Smooth muscle cell (in vitro differentiated cells): ENCODE results near the gene COL9A3. TPM values are rescaled to one million over a fixed set of nuclear protein-coding genes. Genes with fewer than 3 reads are reported as not detected.

Experiments used
- DNase-seq: peaks from one replicate; lab custom pipeline; 2025; ENCODE audit not compliant: unreplicated experiment; lab: John Stamatoyannopoulos, UW
- H2AFZ ChIP-seq: fragments of 200-600 bp; sonication (generic); 2 replicates; pipeline ENCODE4 v1.6.0; 2016; ENCODE audit warnings: antibody characterized with exemption, low read depth, mild to moderate bottlenecking
- H3F3A ChIP-seq: fragments of 200-600 bp; sonication (generic); 2 replicates; pipeline ENCODE4 v1.6.0; 2017; ENCODE audit warnings: antibody characterized with exemption, low read depth
- H3K27ac ChIP-seq: fragments of 200-600 bp; sonication (generic); 2 replicates; pipeline ENCODE4 v1.5.1; 2016; ENCODE audit warnings: low read depth, mild to moderate bottlenecking
- H3K27me3 ChIP-seq: fragments of 200-600 bp; sonication (generic); 2 replicates; pipeline ENCODE4 v1.6.1; 2016; ENCODE audit warnings: low read depth, mild to moderate bottlenecking
- H3K36me3 ChIP-seq: fragments of 200-600 bp; sonication (generic); 2 replicates; pipeline ENCODE4 v1.5.1; 2016; ENCODE audit warnings: low read depth
- H3K4me1 ChIP-seq: fragments of 200-600 bp; sonication (generic); 2 replicates; pipeline ENCODE4 v1.5.1; 2016; ENCODE audit warnings: low read depth
- H3K4me2 ChIP-seq: fragments of 200-600 bp; sonication (generic); 2 replicates; pipeline ENCODE4 v1.6.0; 2016; ENCODE audit warnings: mild to moderate bottlenecking
- H3K4me3 ChIP-seq: fragments of 200-600 bp; sonication (generic); 2 replicates; pipeline ENCODE4 v1.5.1; 2016; ENCODE audit warnings: mild to moderate bottlenecking
- H3K79me2 ChIP-seq: fragments of 200-600 bp; sonication (generic); 2 replicates; pipeline ENCODE4 v1.6.0; 2016; ENCODE audit warnings: low read depth, mild to moderate bottlenecking
- H3K9ac ChIP-seq: fragments of 200-600 bp; sonication (generic); 2 replicates; pipeline ENCODE4 v1.6.0; 2016; ENCODE audit warnings: low read depth
- H3K9me3 ChIP-seq: fragments of 200-600 bp; sonication (generic); replicated peaks from 2 replicates; pipeline ENCODE4 v1.5.1; 2016; ENCODE audit warnings: low read depth
- H4K20me1 ChIP-seq: fragments of 200-600 bp; sonication (generic); 2 replicates; pipeline ENCODE4 v1.6.0; 2016; ENCODE audit warnings: low read depth
- WGBS: methylation state at CpG from one replicate; pipeline ENCODE4 v1.1.7; 2016; ENCODE audit warnings: low lambda C conversion rate; 5-methylcytosine and 5-hydroxymethylcytosine counted together
- polyA plus RNA-seq: library from polyadenylated mRNA; unstranded; fragments of >200 nt; fragmentation: Nextera tagmentation; extraction: Ambion mirVana; gene quantifications from 2 replicates; pipeline ENCODE4 v1.2.1, GENCODE V29; 2016
- total RNA-seq: library from RNA; depleted of rRNA; stranded (reverse); fragments of >200 nt; gene quantifications from 2 replicates; pipeline ENCODE4 v1.2.3, GENCODE V29; 2014
- TF ChIP-seq, protein P1 (sequence below): fragments of 200-600 bp; sonication (generic); IDR thresholded peaks from 2 replicates; pipeline ENCODE4 v1.5.1; 2017; ENCODE audit warnings: borderline replicate concordance, mild to moderate bottlenecking, antibody characterized with exemption; ENCODE audit not compliant: insufficient read depth, poor library complexity, severe bottlenecking

Gene COL9A3
- total and polyA plus RNA-seq, 2 experiments from 2014 or later = 23.0 to 77.4 TPM

DNA sequence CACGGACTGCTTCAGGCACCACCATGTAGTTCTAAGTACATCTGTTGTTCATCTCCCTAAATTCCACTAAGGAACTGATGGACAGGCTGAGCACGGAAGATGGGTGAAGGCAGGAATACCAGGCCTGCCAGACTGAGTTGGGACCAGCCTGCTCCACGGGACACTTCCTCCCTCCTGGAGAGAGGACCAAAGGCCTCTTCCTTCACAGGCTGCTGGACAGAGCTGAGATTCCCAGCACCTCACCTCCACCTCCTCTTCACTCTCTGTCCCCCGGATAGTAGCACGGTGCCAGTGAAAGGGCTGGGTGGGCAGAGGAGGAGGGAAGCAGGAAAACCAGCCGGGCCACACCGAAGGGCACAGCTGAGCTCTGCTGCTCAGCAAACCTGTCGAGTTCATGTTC is 67.7 kb downstream of the COL9A3 start:
- TF ChIP-seq, protein P1, sequence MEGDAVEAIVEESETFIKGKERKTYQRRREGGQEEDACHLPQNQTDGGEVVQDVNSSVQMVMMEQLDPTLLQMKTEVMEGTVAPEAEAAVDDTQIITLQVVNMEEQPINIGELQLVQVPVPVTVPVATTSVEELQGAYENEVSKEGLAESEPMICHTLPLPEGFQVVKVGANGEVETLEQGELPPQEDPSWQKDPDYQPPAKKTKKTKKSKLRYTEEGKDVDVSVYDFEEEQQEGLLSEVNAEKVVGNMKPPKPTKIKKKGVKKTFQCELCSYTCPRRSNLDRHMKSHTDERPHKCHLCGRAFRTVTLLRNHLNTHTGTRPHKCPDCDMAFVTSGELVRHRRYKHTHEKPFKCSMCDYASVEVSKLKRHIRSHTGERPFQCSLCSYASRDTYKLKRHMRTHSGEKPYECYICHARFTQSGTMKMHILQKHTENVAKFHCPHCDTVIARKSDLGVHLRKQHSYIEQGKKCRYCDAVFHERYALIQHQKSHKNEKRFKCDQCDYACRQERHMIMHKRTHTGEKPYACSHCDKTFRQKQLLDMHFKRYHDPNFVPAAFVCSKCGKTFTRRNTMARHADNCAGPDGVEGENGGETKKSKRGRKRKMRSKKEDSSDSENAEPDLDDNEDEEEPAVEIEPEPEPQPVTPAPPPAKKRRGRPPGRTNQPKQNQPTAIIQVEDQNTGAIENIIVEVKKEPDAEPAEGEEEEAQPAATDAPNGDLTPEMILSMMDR = no peak
- 92% methylated on average over 8 of the region's 8 CpGs for whole genome bisulfite sequencing

GRCh38 chr20:62885046-62885895 is 68.4 kb downstream of the COL9A3 start:
- DNase-seq = no peak
- Histone ChIP-seq H3K9me3 (no peaks in the 10 kb centered on the region), H3K4me3 (no peak overlapping the region), H3K4me2 (no peak overlapping the region), H4K20me1 (peaks cover 6% of the 10 kb centered on the region), H3K27me3 (no peaks in the 10 kb centered on the region), H3K9ac (no peak overlapping the region), H3K4me1 (no peaks in the 10 kb centered on the region), H3K27ac (no peak overlapping the region), H3K36me3 (no peaks in the 10 kb centered on the region), H2AFZ (no peak overlapping the region), H3F3A (peaks cover 9% of the 10 kb centered on the region), H3K79me2 (no peaks in the 10 kb centered on the region)
- WGBS = 92% methylated on average over 20 of the region's 20 CpGs
- TF ChIP-seq, protein P1 = no peak

More for the DNA sequence above, 67.7 kb downstream of the COL9A3 start:
- no peaks in the 10 kb centered on the region for H3K79me2 ChIP-seq
- H3K36me3 ChIP-seq = no peaks in the 10 kb centered on the region
- no peaks in the 10 kb centered on the region for H3K9me3 ChIP-seq
- H3K9ac ChIP-seq = no peak overlapping the region
- H3K27me3 ChIP-seq = no peaks in the 10 kb centered on the region
- H3K4me1 ChIP-seq = no peaks in the 10 kb centered on the region
- peaks cover 9% of the 10 kb centered on the region for H3F3A ChIP-seq
- H3K4me3 ChIP-seq = no peak overlapping the region
- no peak overlapping the region for H3K4me2 ChIP-seq
- H4K20me1 ChIP-seq = peaks cover 6% of the 10 kb centered on the region
- no peak overlapping the region for H3K27ac ChIP-seq
- no peak for DNase-seq
- H2AFZ ChIP-seq = no peak overlapping the region

DNA sequence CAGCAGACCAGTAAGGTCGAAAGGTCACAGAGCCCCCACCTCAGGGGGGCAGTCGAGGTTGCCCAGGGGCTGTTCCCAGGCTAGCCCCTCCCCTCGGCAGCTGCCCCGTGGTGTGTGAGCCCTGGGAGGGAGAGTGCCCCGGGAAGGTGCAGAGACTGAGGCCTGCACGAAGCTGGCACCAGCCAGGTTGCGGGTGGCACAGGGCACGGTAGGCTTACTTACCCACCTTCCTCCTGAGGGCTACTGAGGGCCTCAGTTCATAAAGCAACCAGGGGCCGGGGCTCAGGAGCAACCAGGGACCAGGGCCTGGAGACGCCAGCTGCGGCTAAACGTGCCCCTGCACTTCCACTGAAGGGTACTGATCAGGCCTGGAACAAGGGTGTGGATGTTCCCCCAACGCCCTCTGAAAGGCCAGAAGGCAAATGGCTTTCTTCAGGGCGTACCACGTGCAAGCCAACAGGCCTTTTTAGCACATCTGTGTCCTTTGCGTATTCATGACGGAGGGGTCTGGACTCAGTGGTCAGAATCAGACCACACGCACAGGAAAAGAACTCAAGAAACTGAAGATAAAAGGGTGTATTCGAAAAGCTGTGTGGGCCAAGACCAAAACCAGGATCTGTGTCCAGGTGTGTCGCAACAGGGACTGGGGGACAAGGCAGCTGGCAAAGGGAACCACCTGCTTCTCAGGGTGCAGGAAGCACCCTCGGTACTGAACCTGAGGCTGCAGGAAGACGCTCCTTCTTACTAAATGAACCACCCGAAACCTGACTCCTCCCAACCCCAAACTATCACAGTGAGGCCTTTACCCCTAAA is 69.3 kb downstream of the COL9A3 start:
- H3K4me2 ChIP-seq = no peak overlapping the region
- no peak overlapping the region for H3K4me3 ChIP-seq
- H3K27ac ChIP-seq = no peak overlapping the region
- no peaks in the 10 kb centered on the region for H3K9me3 ChIP-seq
- H2AFZ ChIP-seq = no peak overlapping the region
- peaks cover 6% of the 10 kb centered on the region for H4K20me1 ChIP-seq
- no peaks in the 10 kb centered on the region for H3K27me3 ChIP-seq
- TF ChIP-seq, protein P1 = no peak
- DNase-seq = no peak
- no peak overlapping the region for H3K9ac ChIP-seq
- H3K36me3 ChIP-seq = no peaks in the 10 kb centered on the region
- no peaks in the 10 kb centered on the region for H3K79me2 ChIP-seq
- H3K4me1 ChIP-seq = no peaks in the 10 kb centered on the region
- 94% methylated on average over 23 of the region's 23 CpGs for WGBS
- H3F3A ChIP-seq = peaks cover 9% of the 10 kb centered on the region
